AG04450 (cell line): ENCODE results near the gene TAF1D. TPM values are rescaled to one million over a fixed set of nuclear protein-coding genes. Genes with fewer than 3 reads are reported as not detected.

Experiments used
- CTCF ChIA-PET: fragments of 300-600, 350-600 bp; formaldehyde crosslinking; extraction: SDS; loops from one replicate; lab custom pipeline; 2022; ENCODE audit warnings: antibody characterized with exemption, inconsistent platforms; lab: Charles Lee
- POLR2A ChIA-PET: fragments of 350-600 bp; formaldehyde crosslinking; extraction: SDS; loops from one replicate; lab custom pipeline; 2021; ENCODE audit warnings: antibody characterized with exemption, inconsistent platforms; lab: Yijun Ruan, JAX
- DNase-seq: peaks from one replicate; pipeline ENCODE4 v3.0.0-alpha.2; 2011; ENCODE audit warnings: low read depth, low spot score
- H3K27ac ChIP-seq: one replicate; pipeline ENCODE4 v1.5.1; 2012; ENCODE audit warnings: low read depth, low read length, control low read depth
- H3K27me3 ChIP-seq: one replicate; pipeline ENCODE4 v1.6.0; 2012; ENCODE audit warnings: low read length; ENCODE audit not compliant: control insufficient read depth, insufficient read depth
- H3K4me3 ChIP-seq: 2 replicates; pipeline ENCODE4 v1.5.1; 2011; ENCODE audit warnings: mild to moderate bottlenecking, low read depth, low read length, control low read depth
- H3K9me3 ChIP-seq: 2 replicates; pipeline ENCODE4 v1.5.1; 2012; ENCODE audit warnings: low read length; ENCODE audit not compliant: control insufficient read depth, insufficient read depth
- polyA plus RNA-seq: library from polyadenylated mRNA; depleted of rRNA; stranded (reverse); fragments of >200 nt; gene quantifications from 2 replicates; pipeline ENCODE4 v1.2.3, GENCODE V29; 2011
- TF ChIP-seq, protein P1 (sequence below): IDR thresholded peaks from 2 replicates; pipeline ENCODE4 v1.5.1; 2011; ENCODE audit warnings: low read depth, low read length, control low read depth, inconsistent platforms

The TAF1D gene
- polyA plus RNA-seq, 1 experiment: 151 TPM

DNA sequence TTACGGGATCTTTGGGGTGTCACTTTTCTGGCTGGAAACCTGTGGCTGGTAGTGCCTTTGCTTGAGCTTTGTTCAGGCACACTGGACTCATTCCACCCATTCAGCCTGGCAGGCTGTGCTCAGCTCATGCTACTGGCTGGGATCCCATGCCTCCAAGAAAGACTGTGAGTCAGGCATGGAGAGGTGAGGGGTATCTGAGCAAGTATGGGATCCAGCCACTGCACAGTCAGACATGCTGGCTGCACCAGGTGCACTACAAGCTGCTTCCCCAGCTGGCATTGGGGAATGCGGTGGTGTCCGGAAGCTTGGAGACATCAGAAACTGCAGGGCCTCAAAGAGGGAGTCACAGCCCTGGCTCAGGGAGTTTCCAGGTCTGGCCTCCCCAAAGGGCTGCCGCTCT is 30.8 kb upstream of the TAF1D start:
- Histone ChIP-seq H3K27me3 (no peaks in the 10 kb centered on the region), H3K27ac (no peak overlapping the region), H3K4me3 (no peak overlapping the region), H3K9me3 (peaks cover 19% of the 10 kb centered on the region)
- ChIA-PET POLR2A (interaction anchor here (0.8 kb wide), 1 partner anchor 12 kb away, joined by 3 read pairs; the partner anchor contains the start of gene MED17), CTCF (interaction anchor here (1.6 kb wide), 1 partner anchor 12 kb away, joined by 5 read pairs; the partner anchor contains the start of gene MED17)
- TF ChIP-seq, protein P1, sequence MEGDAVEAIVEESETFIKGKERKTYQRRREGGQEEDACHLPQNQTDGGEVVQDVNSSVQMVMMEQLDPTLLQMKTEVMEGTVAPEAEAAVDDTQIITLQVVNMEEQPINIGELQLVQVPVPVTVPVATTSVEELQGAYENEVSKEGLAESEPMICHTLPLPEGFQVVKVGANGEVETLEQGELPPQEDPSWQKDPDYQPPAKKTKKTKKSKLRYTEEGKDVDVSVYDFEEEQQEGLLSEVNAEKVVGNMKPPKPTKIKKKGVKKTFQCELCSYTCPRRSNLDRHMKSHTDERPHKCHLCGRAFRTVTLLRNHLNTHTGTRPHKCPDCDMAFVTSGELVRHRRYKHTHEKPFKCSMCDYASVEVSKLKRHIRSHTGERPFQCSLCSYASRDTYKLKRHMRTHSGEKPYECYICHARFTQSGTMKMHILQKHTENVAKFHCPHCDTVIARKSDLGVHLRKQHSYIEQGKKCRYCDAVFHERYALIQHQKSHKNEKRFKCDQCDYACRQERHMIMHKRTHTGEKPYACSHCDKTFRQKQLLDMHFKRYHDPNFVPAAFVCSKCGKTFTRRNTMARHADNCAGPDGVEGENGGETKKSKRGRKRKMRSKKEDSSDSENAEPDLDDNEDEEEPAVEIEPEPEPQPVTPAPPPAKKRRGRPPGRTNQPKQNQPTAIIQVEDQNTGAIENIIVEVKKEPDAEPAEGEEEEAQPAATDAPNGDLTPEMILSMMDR: no peak
- DNase-seq: no peak

GRCh38 chr11:93770160-93770559 is 28.9 kb upstream of the TAF1D start:
- Histone ChIP-seq H3K9me3 (peaks cover 20% of the 10 kb centered on the region), H3K27ac (no peak overlapping the region), H3K4me3 (no peak overlapping the region), H3K27me3 (no peaks in the 10 kb centered on the region)
- DNase-seq: no peak
- ChIA-PET POLR2A (interaction anchor here (0.8 kb wide), 1 partner anchor 14 kb away, joined by 3 read pairs; the partner anchor contains the start of gene MED17), CTCF (interaction anchor here (1.5 kb wide), 1 partner anchor 12 kb away, joined by 3 read pairs; no protein-coding TSS in a partner anchor)
- TF ChIP-seq, protein P1: no peak

DNA sequence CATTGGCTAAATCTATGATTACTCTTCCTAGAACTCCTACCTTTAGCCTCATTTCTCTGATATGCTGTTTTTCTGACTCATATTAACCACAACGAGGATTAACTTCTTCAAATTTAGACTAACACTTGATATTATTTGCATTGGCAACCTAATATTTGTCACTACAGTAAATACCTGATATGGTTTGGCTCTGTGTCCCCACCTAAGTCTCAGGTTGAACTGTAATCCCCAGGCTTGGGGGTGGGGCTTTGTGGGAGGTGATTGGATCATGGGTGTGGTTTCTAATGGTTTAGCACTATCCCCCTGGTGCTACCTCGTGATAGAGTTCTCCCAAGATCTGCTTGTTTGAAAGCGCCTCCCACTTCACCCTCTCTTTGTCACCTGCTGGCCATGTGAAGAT is 25.7 kb upstream of the TAF1D start:
- Histone ChIP-seq H3K4me3 (no peak overlapping the region), H3K27me3 (no peaks in the 10 kb centered on the region), H3K27ac (no peak overlapping the region), H3K9me3 (peaks cover 4% of the 10 kb centered on the region; the same call in 1 of the 2 replicates)
- CTCF ChIA-PET: no interaction called here
- POLR2A ChIA-PET: no interaction called here
- no peak for DNase-seq
- TF ChIP-seq, protein P1: no peak

DNA sequence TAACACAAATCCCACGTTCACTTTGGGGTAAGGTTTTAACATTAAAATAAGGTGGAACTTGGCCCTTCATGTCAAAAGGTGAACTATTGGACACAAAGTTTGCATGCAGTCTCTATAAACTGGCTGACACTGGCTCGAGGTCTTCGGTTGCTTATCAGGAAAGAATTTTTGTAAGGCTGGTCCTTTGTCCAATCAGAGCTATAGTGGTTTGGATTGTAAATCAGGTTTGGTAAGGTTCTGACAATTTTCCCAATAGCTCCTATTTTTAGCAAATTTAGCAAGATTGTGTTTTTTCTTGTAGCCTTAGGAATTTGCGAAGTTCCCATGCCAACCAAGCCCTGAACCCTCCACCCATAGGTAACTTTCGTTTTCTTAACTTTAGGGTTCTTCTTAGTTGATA is 25.2 kb upstream of the TAF1D start:
- Histone ChIP-seq H3K4me3 (no peak overlapping the region), H3K27ac (no peak overlapping the region), H3K9me3 (peaks cover 4% of the 10 kb centered on the region; the same call in 1 of the 2 replicates), H3K27me3 (no peaks in the 10 kb centered on the region)
- ChIA-PET POLR2A (no interaction called here), CTCF (no interaction called here)
- TF ChIP-seq, protein P1: no peak
- DNase-seq: no peak

DNA sequence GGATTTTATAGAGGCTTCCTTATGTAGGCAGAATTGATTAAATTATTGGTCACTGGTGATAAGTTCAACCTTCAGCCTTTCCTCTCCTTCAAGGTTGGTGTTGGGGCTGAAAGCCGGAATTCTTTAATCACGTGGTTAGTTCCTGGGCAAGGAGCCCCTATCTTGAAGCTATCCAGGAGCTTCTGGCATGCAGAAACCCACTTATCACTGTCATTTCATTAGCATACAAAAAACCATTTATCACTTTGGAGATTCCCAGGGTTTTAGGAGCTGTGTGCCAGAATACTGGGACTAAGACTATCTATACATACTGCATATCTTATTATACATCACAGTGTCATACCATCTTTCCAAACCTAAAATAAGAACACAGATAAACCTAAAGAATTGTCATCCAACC is 24.3 kb upstream of the TAF1D start:
- Histone ChIP-seq H3K27ac (no peak overlapping the region), H3K4me3 (no peak overlapping the region), H3K27me3 (no peaks in the 10 kb centered on the region), H3K9me3 (peaks cover 4% of the 10 kb centered on the region; the same call in 1 of the 2 replicates)
- ChIA-PET POLR2A (no interaction called here), CTCF (no interaction called here)
- DNase-seq: no peak
- TF ChIP-seq, protein P1: no peak
